CD4-positive, alpha-beta T cell treated with Interleukin-6 at 100 ng/mL for 8 hours (primary cell): Measurements from ENCODE around the gene GPRC5C.

Experiments used
- DNase-seq: peaks from one replicate; pipeline ENCODE4 v3.0.0-alpha.2; 2020; ENCODE audit warnings: mixed read lengths, low spot score

Gene GPRC5C

GRCh38 chr17:74452841-74453661, 21.2 kb downstream of the GPRC5C start:
- no peak for DNase-seq

GRCh38 chr17:74453665-74454196, 21.8 kb downstream of the GPRC5C start:
- DNase-seq, result peak; percentile 67

GRCh38 chr17:74454197-74455024, 22.5 kb downstream of the GPRC5C start:
- DNase-seq, result no peak

GRCh38 chr17:74455025-74455545, 23.2 kb downstream of the GPRC5C start:
- DNase-seq, result no peak

- DNase-seq, result no peak
Measured at GRCh38 chr17:74455821-74456220, 23.9 kb downstream of the GPRC5C start.

GRCh38 chr17:74457146-74457819, 25.4 kb downstream of the GPRC5C start:
- peak; percentile 66 for DNase-seq

GRCh38 chr17:74457820-74458166, 25.9 kb downstream of the GPRC5C start:
- DNase-seq, result no peak

GRCh38 chr17:74458835-74459234, 26.9 kb downstream of the GPRC5C start:
- no peak for DNase-seq

- DNase-seq, result no peak
Measured at GRCh38 chr17:74459622-74460021, 27.7 kb downstream of the GPRC5C start.

- DNase-seq, result no peak
Measured at GRCh38 chr17:74460241-74460640, 28.4 kb downstream of the GPRC5C start.

GRCh38 chr17:74460996-74461395, 29.1 kb downstream of the GPRC5C start:
- no peak for DNase-seq

- no peak for DNase-seq
Measured at GRCh38 chr17:74461611-74462010, 29.7 kb downstream of the GPRC5C start.

GRCh38 chr17:74464730-74465377, 33.0 kb downstream of the GPRC5C start:
- DNase-seq, result no peak

- no peak for DNase-seq
Measured at GRCh38 chr17:74465378-74466110, 33.7 kb downstream of the GPRC5C start.

- DNase-seq, result peak; percentile 28
Measured at GRCh38 chr17:74466111-74466827, 34.4 kb downstream of the GPRC5C start, which contains the start of gene CD300A. TSS of gene CD300A (plus strand) at chr17:74466634. CDS start at chr17:74466704, 70 bp downstream.

- DNase-seq, result peak; percentile 34
Measured at GRCh38 chr17:74466828-74467184, 34.9 kb downstream of the GPRC5C start.

GRCh38 chr17:74467221-74467951, 35.5 kb downstream of the GPRC5C start:
- DNase-seq, result peak; percentile 13

- DNase-seq, result no peak
Measured at GRCh38 chr17:74471341-74471740, 39.5 kb downstream of the GPRC5C start.

- no peak for DNase-seq
Measured at GRCh38 chr17:74472890-74473289, 41.0 kb downstream of the GPRC5C start.
